HG02852 (cell line): ENCODE measurements around the gene TFDP1.

Source experiments
- ATAC-seq: cut with Tn5 transposase; IDR thresholded peaks from one replicate; pipeline ENCODE4 v1.9.1; 2021; ENCODE audit warnings: mild to moderate bottlenecking, moderate library complexity; ENCODE audit not compliant: unreplicated experiment

The TFDP1 gene

DNA sequence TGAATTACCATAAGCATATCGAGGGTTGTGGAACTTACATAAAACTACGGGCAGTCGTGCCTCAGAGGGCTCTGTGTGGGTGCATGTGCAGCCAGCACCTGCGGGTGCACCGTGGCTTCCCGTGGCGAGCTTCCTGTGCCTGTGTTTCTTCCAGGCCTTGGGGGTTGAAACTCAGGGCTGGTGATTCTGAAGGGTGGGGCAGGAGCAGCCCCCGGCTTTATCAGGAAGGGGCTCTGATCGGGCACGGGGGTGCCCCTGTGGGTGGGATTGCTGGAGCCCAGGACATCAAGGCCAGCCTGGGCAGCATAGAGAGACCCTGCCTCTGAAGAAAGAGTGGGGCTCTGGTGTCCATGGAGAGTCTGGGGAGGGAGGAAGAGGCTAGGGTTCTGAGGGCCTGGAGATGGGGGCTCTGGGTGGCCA, 62.4 kb downstream of the TFDP1 start:
- ATAC-seq = no peak

DNA sequence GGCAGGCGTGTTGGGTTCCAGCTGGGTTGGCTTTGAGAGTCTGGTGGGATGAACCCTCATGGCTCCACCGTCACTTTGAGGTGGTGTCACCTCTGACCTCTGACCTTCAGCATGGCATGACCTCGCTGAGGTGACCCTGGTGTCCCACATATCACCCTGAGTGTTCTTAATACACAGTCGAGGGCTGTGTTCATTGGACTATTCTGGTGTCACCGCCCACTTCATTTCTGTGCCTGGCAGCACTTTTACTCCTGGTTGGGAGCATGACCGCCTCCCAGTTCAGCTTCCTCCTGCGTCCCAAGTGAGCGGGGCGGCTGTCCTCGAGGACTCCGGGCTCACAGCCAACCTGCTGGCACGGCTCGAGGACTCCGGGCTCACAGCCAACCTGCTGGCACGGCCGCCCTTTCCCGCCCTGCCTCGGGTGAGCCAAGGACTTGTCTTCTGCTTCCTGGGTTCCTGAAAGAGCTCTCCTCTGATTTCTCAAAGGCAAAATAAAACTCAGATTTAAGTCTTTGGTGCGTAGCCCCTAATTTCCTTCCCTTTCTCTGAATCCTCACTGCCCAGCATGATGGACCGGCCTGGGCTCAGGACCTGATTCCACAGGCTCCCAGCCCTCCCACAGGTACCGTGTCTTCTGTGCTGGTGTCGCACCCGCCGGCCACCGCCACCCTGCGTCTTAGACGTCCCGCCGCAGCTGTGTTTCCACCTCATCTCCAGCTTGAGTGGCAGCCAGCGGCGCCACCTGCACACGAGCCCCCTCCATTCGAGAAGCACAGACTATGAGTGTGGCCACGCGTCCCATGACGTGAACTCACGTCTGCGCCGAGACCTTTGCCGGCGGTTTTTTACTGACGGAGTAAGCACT, 63.0 kb downstream of the TFDP1 start:
- no peak for ATAC-seq

DNA sequence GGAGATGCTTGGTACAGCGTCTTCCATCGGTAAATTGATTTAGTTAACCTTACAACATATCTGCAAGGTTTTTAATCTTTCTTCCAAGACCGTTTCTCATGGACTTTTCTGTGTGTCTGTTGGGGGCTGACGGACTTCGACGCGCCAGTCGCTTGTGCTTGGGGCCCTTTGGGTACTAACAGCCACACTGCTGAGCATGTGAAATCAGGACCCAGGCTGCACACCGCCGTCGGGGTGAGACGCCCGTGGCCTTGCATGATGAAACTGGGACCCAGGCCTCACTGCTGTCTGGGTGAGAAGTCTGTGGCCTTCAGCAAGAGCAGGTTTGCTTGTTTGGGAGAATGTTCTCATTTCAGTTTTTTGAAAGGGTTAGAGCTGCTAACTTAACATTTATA, 63.7 kb downstream of the TFDP1 start:
- no peak for ATAC-seq

DNA sequence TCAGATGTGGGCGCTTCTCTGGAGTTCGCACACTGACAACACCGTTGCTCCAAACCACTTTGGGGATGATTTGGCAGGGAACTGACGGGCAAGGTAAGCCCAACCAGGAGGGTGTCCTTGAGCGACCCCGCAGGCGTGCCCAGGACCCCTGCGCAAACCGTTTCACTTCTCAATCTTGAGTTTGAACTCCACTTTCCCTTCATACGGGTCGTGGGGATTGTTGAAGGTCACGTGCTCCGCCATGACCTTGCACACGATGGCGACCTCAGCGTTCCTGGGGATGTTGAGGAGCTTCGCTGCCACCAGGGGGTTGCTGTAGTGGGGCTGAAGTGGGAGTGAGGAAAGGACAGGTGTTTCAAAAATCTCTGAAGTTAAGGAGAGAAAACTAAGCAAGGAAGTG, 64.7 kb downstream of the TFDP1 start:
- no peak for ATAC-seq

DNA sequence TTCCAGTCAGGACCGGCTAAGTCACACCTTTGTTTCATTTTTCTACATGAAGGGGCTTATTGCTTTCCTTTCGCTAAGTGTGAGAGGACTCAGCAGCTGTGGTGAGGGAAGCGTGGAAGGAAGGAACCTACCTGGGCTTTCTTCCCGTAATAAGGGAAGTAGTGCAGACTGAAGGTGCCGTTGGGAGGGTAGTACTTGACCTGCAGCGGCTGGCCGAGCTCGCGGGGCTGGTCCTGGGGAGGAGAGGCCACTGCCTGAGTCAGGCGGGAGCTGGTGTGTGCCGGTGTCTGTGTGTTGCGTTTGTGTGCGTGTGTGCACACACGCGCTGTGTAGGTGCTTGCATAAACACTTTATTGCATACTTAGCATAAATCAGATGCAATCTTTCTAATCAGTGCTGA, 65.7 kb downstream of the TFDP1 start:
- no peak for ATAC-seq

DNA sequence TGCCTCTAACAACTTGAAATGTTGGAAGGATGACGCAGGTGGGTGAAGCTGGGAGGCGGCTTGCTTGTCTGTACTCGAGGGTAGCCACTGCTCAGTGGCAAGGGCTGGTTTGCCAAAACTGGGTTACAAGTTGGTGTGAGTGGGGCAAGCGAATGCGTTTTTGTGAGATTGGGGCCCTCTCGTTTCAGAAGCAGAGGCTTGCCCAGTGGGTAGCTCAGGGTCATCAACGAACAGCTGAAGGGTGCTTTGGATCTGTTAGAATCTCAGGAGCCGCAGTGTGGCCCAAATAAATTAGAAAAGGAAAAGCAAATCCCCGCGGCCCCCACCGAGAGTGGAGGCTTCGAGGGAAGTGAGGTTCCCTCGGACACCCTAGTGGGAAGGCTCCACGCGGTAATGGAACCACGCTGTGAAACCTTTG, 66.2 kb downstream of the TFDP1 start:
- no peak for ATAC-seq

DNA sequence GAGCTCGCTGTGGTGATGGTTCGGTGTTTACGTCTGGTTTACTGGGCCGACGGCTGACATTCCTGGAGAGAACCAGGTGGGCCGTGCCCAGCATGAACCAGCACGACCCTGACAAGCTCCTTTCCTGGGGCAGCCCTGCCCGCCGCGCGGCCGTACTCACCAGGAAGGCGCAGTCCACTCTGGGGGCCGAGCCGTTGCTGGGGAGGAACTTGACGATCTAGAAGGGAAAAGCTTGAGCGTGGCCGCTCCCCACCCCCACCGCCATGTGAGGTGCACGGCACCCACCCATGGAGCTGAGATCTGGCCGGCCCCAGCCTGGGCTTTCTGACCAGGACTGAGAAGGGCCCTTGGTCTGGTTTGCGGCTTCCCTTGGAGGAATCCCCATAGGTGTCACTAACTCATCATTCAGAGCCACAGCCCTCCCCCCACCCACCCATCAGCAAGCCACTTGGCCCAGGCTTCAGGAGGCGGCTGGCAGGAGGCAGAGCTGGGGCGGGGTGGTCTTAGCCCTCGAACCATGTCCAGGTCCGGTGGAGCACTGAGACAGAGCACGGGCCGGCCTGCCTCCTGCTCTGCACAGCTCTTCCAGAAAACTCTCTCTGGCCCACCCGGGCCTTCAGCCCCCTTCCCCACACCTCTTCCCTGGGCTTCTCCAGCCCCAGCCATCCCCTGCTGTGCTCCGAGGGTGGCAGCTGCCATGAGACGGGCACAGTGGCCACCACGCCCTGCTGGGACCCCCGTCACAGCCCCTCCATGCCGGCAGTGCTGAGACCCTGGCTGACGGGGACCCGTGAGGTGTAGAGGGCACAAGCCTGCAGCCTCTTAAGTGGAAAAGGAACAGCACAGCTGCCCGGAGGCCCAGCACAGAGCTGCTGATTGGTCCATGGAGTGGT, 67.2 kb downstream of the TFDP1 start:
- ATAC-seq = no peak

DNA sequence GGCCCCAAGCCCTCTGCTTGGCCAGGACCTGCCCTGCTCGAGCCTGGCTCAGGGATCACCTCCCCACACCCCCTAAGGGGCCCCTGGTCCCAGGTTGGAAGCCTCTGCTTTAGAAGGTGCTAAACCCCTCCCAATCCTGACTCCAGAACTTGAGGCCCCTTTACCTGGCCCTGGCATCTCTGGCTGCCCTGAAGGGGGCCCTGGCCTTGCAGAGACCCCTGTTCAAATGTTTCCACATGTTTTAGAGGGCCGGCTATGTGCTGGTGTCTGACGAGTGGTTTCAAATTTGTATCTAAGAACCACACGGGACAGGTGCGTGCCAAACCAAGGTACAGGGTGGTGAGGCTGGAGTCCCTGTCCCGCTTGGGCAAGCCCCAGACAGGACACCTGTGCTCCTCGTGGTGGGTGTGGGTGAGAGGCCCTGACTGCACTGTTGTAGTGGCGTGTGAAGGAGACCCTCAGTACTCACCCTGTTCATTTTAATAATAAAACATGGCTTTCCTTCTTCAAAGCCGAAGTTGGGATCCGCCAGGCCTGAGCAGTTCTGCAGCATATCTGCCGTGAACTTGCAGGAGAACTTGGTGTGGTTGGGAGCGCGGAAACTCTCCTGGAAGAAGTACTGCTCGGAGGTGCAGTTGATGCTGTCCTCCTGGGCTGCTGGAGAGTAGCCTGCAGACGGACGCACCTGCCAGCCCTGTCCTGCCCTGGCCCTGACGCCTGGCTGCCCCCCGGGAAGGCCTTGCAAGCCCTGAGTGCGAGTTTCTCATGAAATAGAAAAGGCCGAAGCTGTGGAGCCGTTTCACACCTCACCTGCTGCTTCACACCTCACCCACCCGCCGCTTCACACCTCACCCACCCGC, 68.1 kb downstream of the TFDP1 start:
- ATAC-seq = no peak

DNA sequence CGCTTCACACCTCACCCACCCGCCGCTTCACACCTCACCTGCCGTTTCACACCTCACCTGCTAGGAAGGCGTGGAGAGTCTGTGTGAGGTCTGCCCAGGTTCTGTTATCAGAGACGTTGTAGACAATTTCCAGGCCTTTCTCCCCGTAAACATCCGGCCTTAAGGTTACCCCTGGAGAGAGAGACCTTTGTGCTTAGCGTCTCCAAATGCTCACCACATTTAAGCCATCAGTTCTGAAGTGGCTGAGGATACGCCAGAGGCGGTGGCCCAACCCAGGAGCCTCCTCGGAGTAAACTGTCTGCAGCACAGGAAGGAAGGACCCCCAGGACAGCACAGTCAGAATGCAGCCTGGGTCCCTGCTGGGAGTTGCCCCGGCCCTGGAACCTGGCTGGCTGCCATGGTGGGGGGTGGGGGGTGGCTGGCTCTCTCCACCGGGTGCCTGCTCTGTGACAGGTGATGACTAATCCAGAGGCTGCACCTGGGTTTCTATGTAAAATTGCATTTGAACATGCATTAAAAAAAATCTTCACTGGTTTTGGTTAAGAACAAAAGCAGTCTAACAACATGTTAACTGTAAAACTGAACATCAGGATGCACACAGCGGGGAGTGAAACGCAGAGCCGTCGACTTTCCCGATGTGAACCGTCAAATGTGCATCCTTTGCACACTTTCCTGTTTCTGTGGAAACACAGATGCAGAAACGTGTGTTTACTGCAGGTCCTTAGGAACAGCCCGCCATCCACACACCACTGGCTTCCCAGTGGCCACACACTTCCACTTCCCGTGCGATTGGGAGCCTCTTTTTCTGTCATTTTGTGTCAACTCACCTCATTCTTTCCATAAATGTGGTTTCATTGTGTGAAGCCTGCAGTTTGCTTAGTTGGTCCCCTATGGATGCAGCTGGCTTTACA, 69.0 kb downstream of the TFDP1 start:
- ATAC-seq = no peak

DNA sequence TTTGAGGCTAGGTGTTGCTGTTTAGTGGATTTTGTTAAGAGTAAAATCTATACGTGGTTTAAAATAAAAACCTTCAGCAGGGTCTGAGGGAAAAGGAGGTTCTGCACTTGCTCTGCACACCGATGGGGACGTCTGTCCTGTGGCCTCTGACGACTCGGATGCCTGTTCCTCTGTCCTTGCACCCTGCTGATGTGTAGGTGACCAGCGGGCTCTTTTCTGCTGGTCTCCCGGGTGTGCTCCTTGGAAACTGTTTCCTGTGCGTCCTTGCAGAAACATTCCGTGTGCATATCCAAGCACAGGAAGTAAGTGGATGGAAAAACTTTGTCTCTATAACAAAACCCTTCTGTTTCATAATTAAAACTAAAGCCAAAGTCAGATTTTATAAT, 69.6 kb downstream of the TFDP1 start:
- ATAC-seq = no peak

DNA sequence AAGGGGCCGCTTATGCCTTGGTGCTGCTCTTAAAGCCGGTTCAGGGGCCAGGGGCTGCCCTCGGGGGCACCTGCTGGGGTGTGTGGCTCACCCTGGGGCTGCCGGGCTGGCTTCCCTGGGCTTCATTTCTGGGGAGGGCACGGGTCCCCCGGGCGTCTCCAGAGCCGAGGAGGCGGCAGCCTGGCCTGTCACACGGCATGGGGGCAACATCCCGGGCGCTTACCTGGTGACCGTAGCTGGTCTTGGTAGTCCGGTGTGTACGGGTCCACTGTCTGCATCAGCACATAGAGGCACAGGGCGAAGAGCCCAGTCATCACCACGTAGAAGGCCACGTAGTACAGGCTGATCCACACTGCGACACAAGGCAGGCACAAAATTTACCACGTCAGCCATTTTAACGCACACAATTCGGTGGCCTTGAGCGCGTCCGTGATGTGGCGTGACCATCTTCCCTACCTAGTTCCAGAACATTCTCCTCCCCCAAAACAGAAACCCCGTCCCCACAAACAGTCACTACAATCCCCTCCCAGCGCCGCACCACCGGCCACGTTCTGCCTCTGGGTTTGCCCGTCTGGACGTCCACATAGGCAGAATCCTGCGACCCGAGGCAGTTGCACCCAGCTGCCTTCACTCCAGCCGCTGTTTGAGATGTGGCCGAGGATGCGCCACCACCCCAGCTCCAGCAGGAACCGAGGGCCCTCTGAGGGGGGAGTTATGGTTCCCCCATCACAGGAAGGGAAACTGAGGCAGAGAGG, 70.2 kb downstream of the TFDP1 start:
- no peak for ATAC-seq

DNA sequence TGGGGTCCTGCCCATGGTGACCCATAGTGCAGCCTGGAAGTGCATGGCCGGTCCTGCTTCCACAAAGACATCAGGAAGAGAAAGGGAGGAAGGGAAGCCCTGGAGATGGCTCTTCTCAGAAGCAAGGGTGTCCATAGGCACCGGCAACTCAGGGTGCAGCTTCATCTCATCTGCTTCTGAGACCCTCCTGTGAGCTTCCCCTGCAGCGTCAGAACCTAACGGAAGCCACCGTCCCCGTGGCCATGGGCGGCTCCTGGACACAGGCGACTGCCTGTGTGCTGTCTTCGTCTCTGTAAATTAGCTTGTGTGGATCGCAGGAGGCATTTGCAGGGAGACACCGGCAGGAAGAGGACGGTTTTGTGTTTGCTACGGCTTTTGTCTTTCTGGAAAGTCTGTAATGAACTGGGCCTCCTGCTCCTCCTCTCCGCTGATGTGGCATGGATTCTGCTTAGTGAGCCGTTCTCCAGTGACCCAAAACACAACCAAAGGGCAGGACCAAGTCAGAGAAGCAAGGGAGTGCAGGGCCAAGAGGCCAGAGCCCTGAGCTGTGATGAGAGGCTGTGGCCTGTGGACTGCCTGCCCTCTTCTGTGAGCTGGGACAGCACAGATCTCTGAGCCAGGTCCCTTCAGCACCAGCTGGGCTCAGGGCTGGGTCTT, 70.9 kb downstream of the TFDP1 start:
- ATAC-seq = no peak

DNA sequence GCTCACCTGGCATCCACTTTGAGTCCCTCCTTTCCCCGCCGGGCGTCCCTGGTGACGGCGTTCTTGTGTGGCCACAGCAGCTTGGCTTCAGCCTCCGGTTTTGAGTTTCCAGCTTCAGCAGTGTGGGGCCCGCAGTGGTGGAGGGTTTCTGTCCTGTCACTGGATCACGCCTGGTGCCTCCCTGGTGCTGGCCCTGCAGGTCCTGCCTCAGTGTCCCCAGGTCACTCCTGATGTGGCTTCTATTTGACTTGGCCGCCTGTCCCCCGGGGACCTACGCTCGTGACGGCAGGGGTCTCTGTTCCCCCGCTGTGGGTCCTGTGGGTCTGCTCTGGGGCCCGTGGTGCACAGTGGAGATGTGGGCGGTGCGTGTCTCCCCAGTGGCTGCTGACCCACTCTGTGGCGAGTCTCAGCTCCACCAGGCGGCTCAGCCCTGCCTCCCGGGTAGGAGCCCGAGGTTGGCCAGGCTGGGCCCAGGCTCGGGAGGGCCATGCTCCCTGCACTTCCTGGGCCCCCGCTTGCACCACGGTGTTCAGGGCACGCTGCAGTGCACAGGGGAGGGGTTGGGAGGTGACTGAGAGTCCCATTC, 71.5 kb downstream of the TFDP1 start:
- ATAC-seq = no peak

DNA sequence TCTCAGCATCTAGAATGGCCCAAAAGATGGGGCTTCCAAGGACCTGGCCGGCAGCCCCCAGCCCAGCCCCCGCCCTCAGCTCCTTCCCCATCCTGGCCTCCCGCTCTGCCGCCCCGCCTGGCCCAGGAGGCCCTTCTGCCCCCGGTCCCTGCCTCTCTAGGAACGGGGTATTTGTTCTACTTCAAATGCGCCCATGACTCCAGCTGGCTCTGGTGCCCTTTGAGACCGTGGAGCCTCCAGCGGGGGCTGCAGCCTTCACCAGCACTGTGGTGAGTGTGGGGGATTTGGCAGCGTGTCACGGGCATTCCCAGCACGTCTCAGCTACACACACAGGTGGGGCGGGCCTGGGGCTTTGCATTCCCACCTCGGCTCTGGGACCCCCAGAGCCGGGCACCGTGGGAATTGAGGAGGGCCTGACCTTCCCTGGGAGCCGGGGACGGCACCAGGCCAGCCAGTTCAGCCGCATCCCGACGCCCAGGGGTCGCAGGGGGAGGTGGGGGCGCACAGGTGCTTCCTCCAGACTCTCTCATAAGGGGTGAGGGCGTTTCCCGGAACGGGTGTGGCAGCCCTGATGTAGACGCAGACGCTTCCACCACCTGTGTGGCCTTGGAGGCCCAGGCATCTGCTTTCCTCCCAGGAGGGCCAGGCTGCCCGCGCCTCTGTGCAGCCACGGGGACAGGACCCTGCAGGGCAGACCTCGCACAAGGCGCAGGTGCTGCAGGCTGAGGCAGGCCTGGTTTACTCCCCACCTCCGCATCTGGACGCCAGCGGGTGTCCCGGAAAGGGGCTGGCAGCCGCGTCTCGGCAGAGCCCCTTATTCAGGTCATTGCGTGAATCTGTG, 72.5 kb downstream of the TFDP1 start:
- ATAC-seq = no peak

DNA sequence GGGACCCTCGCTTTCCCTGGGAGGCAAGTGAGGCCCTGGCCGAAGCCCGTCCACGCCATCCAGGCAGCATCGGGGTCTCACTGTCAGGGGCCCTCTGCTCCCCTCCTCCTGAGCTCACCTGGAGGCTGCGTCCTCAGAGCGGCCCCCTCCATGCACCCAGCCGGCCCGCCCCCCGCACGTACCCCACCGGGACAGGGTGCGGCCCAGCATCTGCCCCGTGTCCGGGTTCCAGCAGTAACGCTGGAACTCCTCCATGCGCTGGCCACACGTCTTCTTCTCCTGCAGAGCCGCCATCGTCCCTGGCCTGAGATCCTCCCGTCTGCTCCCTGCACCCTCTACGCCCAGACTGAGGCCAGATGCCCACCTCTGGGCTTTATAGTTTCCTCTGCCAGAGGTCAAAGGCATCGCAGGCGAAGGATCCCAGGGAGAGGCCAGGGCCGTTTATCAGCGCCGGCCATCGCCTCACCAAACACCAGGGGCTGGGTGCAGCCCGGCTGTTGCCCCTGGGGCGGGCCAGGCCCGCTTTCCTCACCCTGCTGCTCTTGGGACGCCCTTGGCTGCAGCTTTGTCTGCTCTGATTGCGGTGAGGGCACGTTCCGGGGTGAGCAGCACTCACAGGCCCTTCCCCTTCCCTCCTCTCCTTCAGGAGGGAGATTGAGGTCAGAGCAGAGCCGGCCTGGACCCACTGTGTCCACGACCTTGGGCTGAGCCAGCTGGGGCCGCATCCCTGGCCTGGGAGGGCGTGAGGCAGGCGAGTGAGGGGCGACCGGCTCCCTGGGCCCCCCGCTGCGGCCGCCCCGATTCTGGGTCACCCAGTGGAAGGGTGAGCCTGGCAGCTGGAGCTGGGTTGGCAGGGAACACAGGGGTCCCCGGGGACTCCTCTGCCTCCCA, 73.5 kb downstream of the TFDP1 start, which contains the start of gene ATP4B:
ATP4B (minus strand) TSS at position 348 of the 891 bp plus-strand sequence; CDS start at position 294, 54 bp downstream.
- no peak for ATAC-seq

DNA sequence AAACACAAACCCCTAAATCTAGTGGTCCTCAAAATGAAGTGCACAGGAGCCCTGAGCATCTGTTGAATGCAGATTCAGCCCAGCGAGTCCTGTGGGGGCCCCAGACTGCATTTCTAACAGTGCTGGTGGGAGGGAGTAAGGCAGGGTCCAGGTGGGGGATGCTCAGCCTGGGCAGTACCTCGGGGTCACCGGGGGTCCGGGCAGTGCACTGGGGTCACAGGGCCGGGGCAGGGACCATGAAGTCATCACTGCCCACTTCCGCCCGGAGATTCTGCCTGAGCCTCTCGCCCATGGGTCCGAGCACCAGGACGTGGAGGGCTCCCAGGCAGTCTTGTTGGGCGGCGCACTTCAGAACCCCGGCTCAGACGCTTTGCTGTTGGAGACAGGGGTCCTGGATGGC, 74.3 kb downstream of the TFDP1 start:
- ATAC-seq = no peak
